GM19395 (cell line): ENCODE results near the gene C5orf47.

Experiments
- ATAC-seq: cut with Tn5 transposase; IDR thresholded peaks from one replicate; pipeline ENCODE4 v1.9.1; 2021; ENCODE audit warnings: mild to moderate bottlenecking, moderate library complexity; ENCODE audit not compliant: unreplicated experiment

C5orf47 gene

DNA sequence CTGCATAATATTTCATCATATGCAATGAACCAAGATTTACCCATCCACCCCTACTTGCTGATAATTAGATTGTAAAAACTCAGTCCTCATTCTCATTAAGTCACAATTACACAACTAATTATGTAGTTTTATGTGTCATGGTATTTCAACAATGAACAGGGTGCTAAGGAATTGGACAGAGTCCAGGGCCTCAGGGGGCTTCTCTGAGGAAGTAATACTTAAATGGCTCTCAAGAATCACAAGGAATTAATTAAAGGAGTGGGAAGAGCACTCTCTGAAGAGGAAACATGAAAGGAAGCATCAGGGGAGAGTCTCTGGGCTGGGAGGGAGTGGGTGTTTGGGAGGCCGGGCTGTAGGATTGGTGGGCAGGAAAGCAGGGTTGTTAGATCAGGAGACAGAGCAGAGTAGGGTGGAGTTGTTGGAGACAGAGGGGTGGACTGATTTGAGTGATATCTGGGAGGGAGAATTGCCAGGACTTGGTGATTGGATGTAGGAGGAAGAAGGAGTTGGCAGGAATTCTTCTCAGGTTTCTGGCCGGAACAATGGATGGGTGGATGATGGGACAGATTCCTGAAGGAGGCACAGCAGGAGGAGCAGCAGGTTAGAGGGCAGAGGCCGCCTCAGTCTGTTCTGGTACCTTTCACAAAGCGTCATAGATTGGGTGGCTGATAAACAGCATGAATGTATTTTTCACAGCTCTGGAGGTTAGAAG, 33.6 kb downstream of the C5orf47 start:
- no peak for ATAC-seq

DNA sequence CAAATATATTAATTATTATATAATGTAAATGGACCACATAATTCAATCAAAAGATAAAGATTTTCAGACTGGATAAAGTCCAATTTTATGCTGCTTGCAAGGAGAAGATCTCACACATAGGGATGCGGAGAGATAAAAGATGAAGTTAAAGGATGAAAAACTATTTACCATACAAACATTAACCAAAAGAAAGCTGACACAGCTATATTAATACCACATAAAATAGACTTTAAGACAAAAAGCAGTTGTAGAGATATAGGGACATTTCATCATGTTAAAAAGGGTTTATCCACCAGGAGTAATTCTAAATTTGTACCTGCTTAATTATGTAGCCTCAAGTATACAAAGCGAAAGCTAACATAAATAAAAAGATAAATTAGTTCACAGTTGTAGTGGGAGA, 41.3 kb downstream of the C5orf47 start:
- ATAC-seq: no peak

DNA sequence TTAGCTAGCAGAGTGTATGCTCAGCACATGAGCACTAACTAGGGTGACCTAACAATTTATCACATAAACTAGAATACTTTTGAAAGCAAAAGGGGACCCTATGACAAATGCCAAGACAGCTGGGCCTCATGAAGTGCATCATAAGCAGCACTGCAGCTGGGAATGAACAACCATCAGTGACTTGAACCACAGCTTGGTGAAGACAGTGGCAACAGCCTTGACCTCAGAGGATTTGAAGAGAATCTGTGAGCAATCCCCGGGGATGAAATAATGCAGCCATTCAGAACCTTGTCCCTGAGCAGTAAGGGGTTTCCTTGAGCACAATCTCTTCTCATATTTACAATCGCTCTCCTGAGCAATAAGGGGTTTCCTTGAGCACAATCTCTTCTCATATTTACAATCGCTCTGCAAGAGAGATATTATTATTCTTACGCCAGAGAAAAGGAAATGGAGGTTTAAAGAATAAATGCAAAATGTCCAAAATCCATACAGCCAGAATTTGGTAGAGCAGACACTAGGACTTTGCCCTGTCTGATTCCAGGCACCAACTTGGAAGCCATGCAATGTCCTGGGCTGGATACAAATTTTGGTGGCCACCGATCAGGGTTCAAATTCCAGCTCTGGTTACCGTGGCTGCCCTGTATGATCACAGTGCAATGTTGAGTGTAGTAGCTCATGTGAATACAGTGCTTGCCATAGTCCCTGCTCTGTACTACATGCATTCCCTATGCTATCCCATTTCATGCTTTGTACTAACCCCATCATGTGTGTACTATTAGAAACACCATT, 55.7 kb downstream of the C5orf47 start:
- ATAC-seq: no peak

DNA sequence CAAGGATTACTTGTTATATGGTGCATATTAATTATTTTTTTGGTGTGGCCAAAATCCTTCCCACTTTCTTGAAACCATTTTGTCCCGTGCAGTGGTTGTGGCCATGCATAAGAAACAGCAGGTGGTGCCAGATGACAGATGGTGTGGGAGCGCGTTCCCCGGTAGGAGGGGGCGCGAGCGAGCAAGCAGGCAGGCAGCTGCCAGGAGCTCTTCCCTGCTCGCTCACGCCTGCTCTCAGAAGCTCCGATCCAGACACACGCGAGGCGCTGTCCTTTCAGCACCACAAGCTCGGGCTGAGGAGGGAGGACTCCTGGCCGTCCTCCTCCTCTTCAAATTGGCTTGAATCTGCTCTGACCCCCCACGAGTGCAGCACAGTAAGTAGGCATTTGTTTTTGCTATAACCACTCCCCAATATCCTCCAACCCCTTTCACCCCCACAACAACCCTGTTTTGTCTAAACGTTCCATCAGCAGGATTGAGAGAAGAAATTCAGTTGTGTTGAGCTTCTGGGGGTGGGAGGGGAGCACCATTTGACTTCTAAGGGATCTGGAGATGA, 56.6 kb downstream of the C5orf47 start, which contains the start of gene NSG2:
Gene NSG2, plus strand, starts transcription at position 237 of the 556 bp plus-strand sequence. CDS start 1,050 bp downstream, outside the sequence.
- peak; percentile 91 for ATAC-seq

DNA sequence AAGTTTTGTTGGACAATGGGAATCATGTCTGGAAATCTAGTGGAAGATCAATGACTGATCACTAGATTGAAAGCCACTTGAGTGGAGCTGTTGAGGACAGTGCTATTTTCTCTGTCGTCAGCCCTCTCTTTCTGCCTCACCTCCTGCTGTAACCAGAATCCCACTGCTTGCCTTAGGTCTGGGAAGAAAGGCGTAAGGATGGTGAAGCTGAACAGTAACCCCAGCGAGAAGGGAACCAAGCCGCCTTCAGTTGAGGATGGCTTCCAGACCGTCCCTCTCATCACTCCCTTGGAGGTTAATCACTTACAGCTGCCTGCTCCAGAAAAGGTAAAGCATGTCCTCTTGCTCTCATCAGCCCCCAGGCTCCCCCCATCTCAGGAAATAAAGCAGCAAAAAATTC, 57.6 kb downstream of the C5orf47 start:
- no peak for ATAC-seq

DNA sequence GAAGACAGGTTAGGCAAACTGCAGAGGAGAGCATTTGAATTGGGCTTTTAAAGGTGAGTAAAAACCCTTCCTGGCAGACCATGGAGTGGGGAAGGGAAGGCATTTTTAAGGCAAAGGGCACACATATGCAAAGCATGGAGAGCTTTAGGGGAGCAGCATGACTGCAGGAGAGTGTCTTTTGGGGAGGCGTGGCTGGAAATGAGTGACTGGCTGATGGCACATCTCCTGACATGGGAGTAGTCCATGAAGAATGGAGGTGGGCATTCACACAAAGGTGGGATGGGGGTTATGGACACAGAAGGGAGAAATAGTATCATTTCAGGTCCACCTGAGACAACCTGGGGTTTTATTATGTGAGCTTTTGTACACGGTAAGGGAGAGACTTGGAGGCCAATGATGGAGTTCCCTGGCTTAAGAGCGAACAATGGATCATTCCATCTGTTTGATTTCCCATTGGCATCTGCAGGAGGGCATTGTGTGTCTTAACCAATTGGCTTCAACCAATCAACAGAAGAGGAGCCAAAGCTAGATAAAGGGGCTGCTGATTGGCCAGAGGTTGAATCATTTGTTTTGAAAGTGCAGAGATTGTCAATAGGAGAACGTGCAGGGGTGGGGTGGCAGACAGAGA, 58.6 kb downstream of the C5orf47 start:
- ATAC-seq: no peak

DNA sequence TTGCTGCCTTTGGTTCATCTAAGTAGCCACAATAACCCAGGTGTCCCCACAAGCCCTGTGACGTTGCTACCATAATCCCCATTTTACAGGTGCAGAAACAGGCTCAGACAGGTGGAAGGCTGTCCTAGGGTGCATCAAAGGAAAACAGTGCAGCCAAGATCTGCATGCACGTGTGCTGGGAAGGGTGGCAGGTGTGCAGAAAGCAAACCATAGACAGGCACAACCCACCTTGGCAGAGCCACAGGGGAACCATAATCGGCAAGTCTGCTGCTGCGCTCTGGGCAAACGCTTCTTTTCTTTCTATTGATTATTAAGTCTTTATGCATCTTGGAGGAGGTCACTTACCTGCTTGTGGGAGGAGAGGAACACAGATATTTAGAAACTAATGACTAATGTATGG, 63.7 kb downstream of the C5orf47 start:
- ATAC-seq: no peak

DNA sequence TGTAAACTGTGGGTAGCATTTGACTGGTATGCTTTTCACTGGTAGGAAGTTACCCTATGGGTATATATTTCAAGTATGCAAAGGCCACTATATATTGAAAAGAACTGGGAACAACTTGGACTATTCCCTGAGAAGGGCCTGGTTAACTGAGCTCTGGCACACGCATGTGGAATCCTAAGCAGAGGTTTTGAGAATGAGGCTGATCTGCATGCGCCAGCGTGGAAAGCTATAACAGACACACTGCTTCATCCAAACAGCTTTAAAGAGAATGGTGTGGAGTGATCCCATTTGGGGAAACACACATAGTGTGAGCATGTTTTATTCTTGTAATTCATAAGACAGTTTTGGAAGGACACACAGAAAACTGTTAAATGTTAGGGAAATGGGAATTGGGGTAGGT, 64.9 kb downstream of the C5orf47 start:
- ATAC-seq: no peak
